ENCODE measurements around the gene CDK19. TPM values are rescaled to one million over a fixed set of nuclear protein-coding genes. Genes with fewer than 3 reads are reported as not detected.
A peak's percentile ranks its signal among the peaks of the same experiment; 100 is the strongest.

The CDK19 gene
- total and polyA plus RNA-seq, 9 of the 15 experiments (the other 6 are each of a cell fraction or from before 2014, with no cell fraction given) = 3.8 to 15.2 (median 7.4) TPM

- Histone ChIP-seq H3K9me1 (ENCODE audit: control insufficient read depth, insufficient read depth, low read length) (no peaks in the 10 kb centered on the region), H3K9me3 (replicated peaks; ENCODE audit: control insufficient read depth, insufficient read depth, low read depth, low read length) (peaks cover 5% of the 10 kb centered on the region; the same call in 1 of the 2 replicates), H3K4me2 (ENCODE audit: insufficient read depth, low read length) (no peak overlapping the region), H3K4me1 (replicated peaks in 1 of 2; ENCODE audit: control insufficient read depth in 2 of 2, insufficient read depth in 2 of 2, low read length in 2 of 2) (no peaks in the 10 kb centered on the region), H3K9ac (ENCODE audit: insufficient read depth in 1 of 2, low read depth in 2 of 2, low read length in 2 of 2) (no peak overlapping the region), H4K20me1 (replicated peaks; ENCODE audit: control insufficient read depth, insufficient read depth, low read length) (no peaks in the 10 kb centered on the region), H3K36me3 (ENCODE audit: control insufficient read depth, insufficient read depth, low read length) (no peaks in the 10 kb centered on the region), H2AFZ (ENCODE audit: low read depth, low read length) (no peak overlapping the region), H3K79me2 (ENCODE audit: control insufficient read depth, insufficient read depth, low read length) (no peaks in the 10 kb centered on the region; the same call in 2 of the 3 replicates), H3K4me3 (no peak overlapping the region), H3K27me3 (ENCODE audit: control insufficient read depth in 2 of 2, insufficient read depth in 2 of 2, low read length in 2 of 2) (no peaks in the 10 kb centered on the region), H3K27ac (ENCODE audit: extremely low read depth, low read depth, low read length) (no peak overlapping the region)
- intact Hi-C loops (cut with micrococcal nuclease) = no loop called here
- ChIA-PET POLR2A (no interaction called here), CTCF (ENCODE audit: low intra/inter-chr PET ratio) (no interaction called here)
- in situ Hi-C loops (cut with MboI) = no loop called here
- DNase-seq (ENCODE audit: extremely low read depth in 1 of 4, low spot score in 3 of 4) (no peak), FAIRE-seq (no peak), ATAC-seq (no peak)
- TF ChIP-seq ZNF324 (CRISPR knock-in tag; IDR thresholded peaks at IDR 0.05) (peak; percentile 93), PTTG1 (tag; IDR thresholded peaks at IDR 0.05; ENCODE audit: low read depth) (no peak)
- WGBS (ENCODE audit: insufficient coverage, low coverage, missing lambda C conversion rate) = 41% methylated on average over 5 of the region's 5 CpGs
- no TSS peak for BruUV-seq (replicated peaks)
Measured at GRCh38 chr6:110800196-110800838, 15.0 kb downstream of the CDK19 start.

GRCh38 chr6:110799655-110800054 lies 15.6 kb downstream of the CDK19 start:
- in situ Hi-C loops (cut with MboI) (no loop called here), intact Hi-C loops (cut with micrococcal nuclease) (no loop called here)
- no peak overlapping the region for H2AFZ ChIP-seq (ENCODE audit: low read depth, low read length)
- DNase-seq (ENCODE audit: extremely low read depth in 1 of 4, low spot score in 3 of 4) (no peak), ATAC-seq (no peak), FAIRE-seq (no peak)
- 64% methylated on average over 5 of the region's 5 CpGs for WGBS (ENCODE audit: insufficient coverage, low coverage, missing lambda C conversion rate)
- peaks cover 5% of the 10 kb centered on the region; the same call in 1 of the 2 replicates for H3K9me3 ChIP-seq (replicated peaks; ENCODE audit: control insufficient read depth, insufficient read depth, low read depth, low read length)
- POLR2A ChIA-PET = interaction anchor here (0.6 to 0.7 kb wide), 2 partner anchors 11 to 208 kb away, joined by 3 read pairs; no protein-coding TSS in a partner anchor
- no TSS peak for BruUV-seq (replicated peaks)
- H4K20me1 ChIP-seq (replicated peaks; ENCODE audit: control insufficient read depth, insufficient read depth, low read length) = no peaks in the 10 kb centered on the region
- no peaks in the 10 kb centered on the region for H3K36me3 ChIP-seq (ENCODE audit: control insufficient read depth, insufficient read depth, low read length)
- no peaks in the 10 kb centered on the region; the same call in 2 of the 3 replicates for H3K79me2 ChIP-seq (ENCODE audit: control insufficient read depth, insufficient read depth, low read length)
- H3K27me3 ChIP-seq (ENCODE audit: control insufficient read depth in 2 of 2, insufficient read depth in 2 of 2, low read length in 2 of 2) = no peaks in the 10 kb centered on the region
- H3K4me2 ChIP-seq (ENCODE audit: insufficient read depth, low read length) = no peak overlapping the region
- TF ChIP-seq U2AF1 (optimal IDR thresholded peaks at IDR 0.05; ENCODE audit: low read depth, low read length) = no peak
- no peak for TF ChIP-seq MYNN (IDR thresholded peaks at IDR 0.05)
- TF ChIP-seq MYNN (CRISPR knock-in tag; IDR thresholded peaks at IDR 0.05) = no peak
- TF ChIP-seq TARDBP (IDR thresholded peaks at IDR 0.05) = no peak
- TF ChIP-seq PREB (CRISPR knock-in tag; IDR thresholded peaks at IDR 0.05) = no peak
- no peak for TF ChIP-seq BCL6 (CRISPR knock-in tag; IDR thresholded peaks at IDR 0.05)
- TF ChIP-seq NKRF (IDR thresholded peaks at IDR 0.05; ENCODE audit: borderline replicate concordance) = no peak
- TF ChIP-seq IFI16 (CRISPR knock-in tag; IDR thresholded peaks at IDR 0.05) = no peak
- no peak for TF ChIP-seq EP300 (IDR thresholded peaks at IDR 0.05; ENCODE audit: low read length)
- no peak overlapping the region for H3K4me3 ChIP-seq
- no peaks in the 10 kb centered on the region; a peak in 1 of 5 replicates for H3K4me1 ChIP-seq (replicated peaks in 1 of 2; ENCODE audit: control insufficient read depth in 2 of 2, insufficient read depth in 2 of 2, low read length in 2 of 2)
- CTCF ChIA-PET (ENCODE audit: low intra/inter-chr PET ratio) = no interaction called here
- H3K9ac ChIP-seq (ENCODE audit: insufficient read depth in 1 of 2, low read depth in 2 of 2, low read length in 2 of 2) = no peak overlapping the region
- H3K9me1 ChIP-seq (ENCODE audit: control insufficient read depth, insufficient read depth, low read length) = no peaks in the 10 kb centered on the region
- no peak overlapping the region for H3K27ac ChIP-seq (ENCODE audit: extremely low read depth, low read depth, low read length)

Data from K562 (cell line).